Uterus (tissue), 2 donors: Measurements from ENCODE around the gene B3GNT7.

Experiments used
- POLR2A ChIP-seq, 2 donors: fragments of 450-650 bp; IDR thresholded peaks; one replicate each; pipeline ENCODE4 v1.6.1; 2016; ENCODE audit warnings: antibody characterized with exemption in 2 of 2, mild to moderate bottlenecking in 1 of 2, moderate library complexity in 1 of 2
- TF ChIP-seq, protein P1 (sequence below), 4 experiments: fragments of 200-600 bp in 2 of 4; fragments of 450-650 bp in 2 of 4; sonication (generic) in 2 of 4; IDR thresholded peaks; one replicate each; pipeline ENCODE4 v1.5.1; 2016 to 2019; ENCODE audit warnings: antibody characterized with exemption in 4 of 4, mild to moderate bottlenecking in 2 of 4, moderate library complexity in 1 of 4

DNA sequence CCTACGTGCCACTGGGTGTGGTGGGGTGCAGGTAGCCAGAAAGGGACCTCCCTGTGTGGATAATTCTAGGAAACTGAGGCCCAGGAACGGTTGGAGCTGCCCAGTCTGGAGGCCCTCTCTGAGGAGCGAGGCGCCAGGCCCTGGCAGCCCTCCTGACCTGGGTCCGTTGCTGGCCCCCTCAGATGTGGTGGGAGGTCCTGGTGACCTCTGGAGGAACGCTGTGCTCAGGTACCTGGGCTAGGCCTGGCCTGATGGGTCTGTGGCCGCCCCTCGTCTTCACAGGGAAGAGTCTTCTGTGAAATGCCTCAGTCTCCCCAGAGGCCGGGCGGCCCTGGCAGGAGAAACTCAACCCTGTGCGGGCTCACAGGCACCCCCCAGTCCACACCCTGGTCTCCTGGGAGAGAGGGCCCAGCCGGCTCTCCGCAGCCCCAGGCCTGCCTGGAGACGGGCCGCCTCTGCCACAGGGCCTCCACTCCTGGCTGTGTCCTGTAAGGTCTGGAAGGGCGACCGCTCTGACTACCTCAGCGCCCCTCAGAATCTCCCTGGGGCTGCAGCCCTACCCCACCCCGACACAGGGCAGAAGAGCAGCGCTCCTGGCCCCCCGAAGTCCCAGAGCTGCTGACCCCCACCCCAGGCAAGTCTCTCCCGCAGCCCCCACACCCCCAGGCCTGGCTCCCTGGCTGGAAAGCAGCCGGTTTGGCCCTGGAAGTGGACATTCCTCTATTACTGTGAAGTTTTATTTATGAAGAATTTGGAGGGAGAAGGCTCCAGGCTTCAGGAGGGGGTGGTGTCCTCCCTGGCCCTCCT lies 3.7 kb downstream of the B3GNT7 start:
- no peak for TF ChIP-seq POLR2A (IDR thresholded peaks at IDR 0.05)
- TF ChIP-seq, protein P1, sequence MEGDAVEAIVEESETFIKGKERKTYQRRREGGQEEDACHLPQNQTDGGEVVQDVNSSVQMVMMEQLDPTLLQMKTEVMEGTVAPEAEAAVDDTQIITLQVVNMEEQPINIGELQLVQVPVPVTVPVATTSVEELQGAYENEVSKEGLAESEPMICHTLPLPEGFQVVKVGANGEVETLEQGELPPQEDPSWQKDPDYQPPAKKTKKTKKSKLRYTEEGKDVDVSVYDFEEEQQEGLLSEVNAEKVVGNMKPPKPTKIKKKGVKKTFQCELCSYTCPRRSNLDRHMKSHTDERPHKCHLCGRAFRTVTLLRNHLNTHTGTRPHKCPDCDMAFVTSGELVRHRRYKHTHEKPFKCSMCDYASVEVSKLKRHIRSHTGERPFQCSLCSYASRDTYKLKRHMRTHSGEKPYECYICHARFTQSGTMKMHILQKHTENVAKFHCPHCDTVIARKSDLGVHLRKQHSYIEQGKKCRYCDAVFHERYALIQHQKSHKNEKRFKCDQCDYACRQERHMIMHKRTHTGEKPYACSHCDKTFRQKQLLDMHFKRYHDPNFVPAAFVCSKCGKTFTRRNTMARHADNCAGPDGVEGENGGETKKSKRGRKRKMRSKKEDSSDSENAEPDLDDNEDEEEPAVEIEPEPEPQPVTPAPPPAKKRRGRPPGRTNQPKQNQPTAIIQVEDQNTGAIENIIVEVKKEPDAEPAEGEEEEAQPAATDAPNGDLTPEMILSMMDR (IDR thresholded peaks at IDR 0.05): no peak
